Medulla oblongata (tissue), 1 donor: ENCODE results near the gene TPRX2.
"Not testable (repeated sequence)": the region's sequence is repeated elsewhere in the genome, so short reads cannot be mapped to it uniquely, and the experiment has no call there.

Source experiments
- DNase-seq: peaks from one replicate; pipeline ENCODE4 v3.0.0-alpha.2; 2015; ENCODE audit errors: extremely low spot score

TPRX2 gene

GRCh38 chr19:47861630-47862029 lies 2.6 kb downstream of the TPRX2 start:
- no peak for DNase-seq

- peak; percentile 84 for DNase-seq
Measured at GRCh38 chr19:47863514-47863936, 4.5 kb downstream of the TPRX2 start.

- DNase-seq, result no peak
Measured at GRCh38 chr19:47865166-47865565, 6.1 kb downstream of the TPRX2 start.

GRCh38 chr19:47878906-47879305 lies 19.9 kb downstream of the TPRX2 start:
- DNase-seq, result no peak

- not testable (repeated sequence) for DNase-seq
Measured at GRCh38 chr19:47879385-47879784, 20.4 kb downstream of the TPRX2 start.

GRCh38 chr19:47881757-47882156 lies 22.7 kb downstream of the TPRX2 start:
- no peak for DNase-seq

- no peak for DNase-seq
Measured at GRCh38 chr19:47882890-47883289, 23.9 kb downstream of the TPRX2 start.

GRCh38 chr19:47885067-47885463 lies 26.0 kb downstream of the TPRX2 start:
- DNase-seq, result no peak

- no peak for DNase-seq
Measured at GRCh38 chr19:47886010-47886559, 27.1 kb downstream of the TPRX2 start, which contains the start of gene SULT2A1. TSS of gene SULT2A1 (minus strand) at chr19:47886315. CDS start at chr19:47886257, 58 bp downstream.

GRCh38 chr19:47890865-47891621 lies 32.0 kb downstream of the TPRX2 start:
- no peak for DNase-seq

- no peak for DNase-seq
Measured at GRCh38 chr19:47891622-47891922, 32.5 kb downstream of the TPRX2 start.

- no peak for DNase-seq
Measured at GRCh38 chr19:47891923-47892666, 33.1 kb downstream of the TPRX2 start.

GRCh38 chr19:47895165-47895782 lies 36.2 kb downstream of the TPRX2 start:
- no peak for DNase-seq

GRCh38 chr19:47896019-47896418 lies 37.0 kb downstream of the TPRX2 start:
- DNase-seq, result no peak

GRCh38 chr19:47896773-47897172 lies 37.7 kb downstream of the TPRX2 start:
- no peak for DNase-seq

- no peak for DNase-seq
Measured at GRCh38 chr19:47897861-47898260, 38.8 kb downstream of the TPRX2 start.

GRCh38 chr19:47899335-47899734 lies 40.3 kb downstream of the TPRX2 start:
- DNase-seq, result no peak

GRCh38 chr19:47901370-47901769 lies 42.3 kb downstream of the TPRX2 start:
- DNase-seq, result no peak

GRCh38 chr19:47909350-47909749 lies 50.3 kb downstream of the TPRX2 start:
- DNase-seq, result not testable (repeated sequence)

- DNase-seq, result not testable (repeated sequence)
Measured at GRCh38 chr19:47910191-47910590, 51.2 kb downstream of the TPRX2 start.
